HEK293 (cell line): ENCODE results near the gene TMEM125.

Source experiments
- ZNF138 ChIP-seq: fragments of 450-650 bp; formaldehyde crosslinking; IDR thresholded peaks from 2 replicates; pipeline ENCODE4 v1.5.1; 2016; ENCODE audit warnings: missing biosample characterization, missing genetic modification characterization, borderline replicate concordance
- ZNF155 ChIP-seq: fragments of 450-650 bp; formaldehyde crosslinking; IDR thresholded peaks from 2 replicates; pipeline ENCODE4 v1.5.1; 2016; ENCODE audit warnings: missing biosample characterization, missing genetic modification characterization
- ZNF175 ChIP-seq: fragments of 450-650 bp; formaldehyde crosslinking; IDR thresholded peaks from 2 replicates; pipeline ENCODE4 v1.5.1; 2016; ENCODE audit warnings: missing biosample characterization, missing genetic modification characterization
- ZNF221 ChIP-seq: fragments of 450-650 bp; formaldehyde crosslinking; IDR thresholded peaks from 2 replicates; pipeline ENCODE4 v1.5.1; 2017; ENCODE audit warnings: missing biosample characterization, missing genetic modification characterization, borderline replicate concordance
- ZNF335 ChIP-seq: fragments of 450-650 bp; formaldehyde crosslinking; conservative IDR thresholded peaks from 2 replicates; pipeline ENCODE4 v1.5.1; 2016; ENCODE audit warnings: missing biosample characterization, missing genetic modification characterization
- ZNF747 ChIP-seq: fragments of 450-650 bp; formaldehyde crosslinking; IDR thresholded peaks from 2 replicates; pipeline ENCODE4 v1.5.1; 2016; ENCODE audit warnings: missing biosample characterization, missing genetic modification characterization
- TF ChIP-seq, protein P1 (sequence below): fragments of 450-650 bp; formaldehyde crosslinking; IDR thresholded peaks from 2 replicates; pipeline ENCODE4 v1.5.1; 2016; ENCODE audit warnings: missing biosample characterization, missing genetic modification characterization

GRCh38 chr1:43276673-43277072 lies 6.9 kb downstream of the TMEM125 start:
- TF ChIP-seq ZNF335 (no peak), ZNF175 (tag by site-specific recombination) (no peak), ZNF221 (tag by site-specific recombination) (no peak), ZNF138 (tag by site-specific recombination) (no peak), ZNF747 (no peak), ZNF155 (tag by site-specific recombination) (no peak)
- TF ChIP-seq, protein P1, sequence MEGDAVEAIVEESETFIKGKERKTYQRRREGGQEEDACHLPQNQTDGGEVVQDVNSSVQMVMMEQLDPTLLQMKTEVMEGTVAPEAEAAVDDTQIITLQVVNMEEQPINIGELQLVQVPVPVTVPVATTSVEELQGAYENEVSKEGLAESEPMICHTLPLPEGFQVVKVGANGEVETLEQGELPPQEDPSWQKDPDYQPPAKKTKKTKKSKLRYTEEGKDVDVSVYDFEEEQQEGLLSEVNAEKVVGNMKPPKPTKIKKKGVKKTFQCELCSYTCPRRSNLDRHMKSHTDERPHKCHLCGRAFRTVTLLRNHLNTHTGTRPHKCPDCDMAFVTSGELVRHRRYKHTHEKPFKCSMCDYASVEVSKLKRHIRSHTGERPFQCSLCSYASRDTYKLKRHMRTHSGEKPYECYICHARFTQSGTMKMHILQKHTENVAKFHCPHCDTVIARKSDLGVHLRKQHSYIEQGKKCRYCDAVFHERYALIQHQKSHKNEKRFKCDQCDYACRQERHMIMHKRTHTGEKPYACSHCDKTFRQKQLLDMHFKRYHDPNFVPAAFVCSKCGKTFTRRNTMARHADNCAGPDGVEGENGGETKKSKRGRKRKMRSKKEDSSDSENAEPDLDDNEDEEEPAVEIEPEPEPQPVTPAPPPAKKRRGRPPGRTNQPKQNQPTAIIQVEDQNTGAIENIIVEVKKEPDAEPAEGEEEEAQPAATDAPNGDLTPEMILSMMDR (tag by site-specific recombination) = no peak
